GM12878 (cell line): Measurements from ENCODE around the gene BUB1. TPM values are rescaled to one million over a fixed set of nuclear protein-coding genes. Genes with fewer than 3 reads are reported as not detected.

Experiments used
- ATAC-seq: fragments of 200-7000 bp; cut with Tn5 transposase; 3 replicates; pipeline ENCODE4 v1.9.1; 2020; ENCODE audit warnings: mild to moderate bottlenecking, moderate library complexity
- BruUV-seq: library from RNA; stranded (reverse); fragments of 400-500 nt; replicated peaks from 2 replicates; lab custom pipeline; 2021; lab: Mats Ljungman, UMichigan
- CTCF ChIA-PET: fragments of 300-600 bp; sonication (Branson Sonifier 250); formaldehyde crosslinking; extraction: SDS; loops from one replicate; lab custom pipeline; 2021; ENCODE audit warnings: inconsistent platforms; lab: Yijun Ruan, JAX
- POLR2A ChIA-PET: fragments of 350-600 bp; formaldehyde crosslinking; extraction: SDS; loops from one replicate; lab custom pipeline; 2021; ENCODE audit warnings: inconsistent platforms; lab: Charles Lee
- RAD21 ChIA-PET: fragments of 300-600 bp; sonication (Branson Sonifier 250); formaldehyde crosslinking; loops from one replicate; lab custom pipeline; 2023; ENCODE audit warnings: antibody characterized with exemption; ENCODE audit not compliant: unreplicated experiment; lab: Charles Lee
- SMC1A ChIA-PET: fragments of 300-600 bp; sonication (Branson Sonifier 250); formaldehyde crosslinking; loops from one replicate; lab custom pipeline; 2023; ENCODE audit not compliant: unreplicated experiment, uncharacterized antibody; lab: Charles Lee
- DNase-seq: peaks from one replicate; pipeline ENCODE4 v3.0.0-alpha.2; 2011; ENCODE audit warnings: low read depth, low spot score
- FAIRE-seq: peaks from 3 replicates; lab custom pipeline; 2011; peaks lifted over from hg19 to GRCh38; lab: Jason Lieb, UNC
- H2AFZ ChIP-seq: 2 replicates; pipeline ENCODE4 v1.6.0; 2011; ENCODE audit warnings: low read depth, low read length, control low read depth; ENCODE audit not compliant: control insufficient read depth
- H3K27ac ChIP-seq: 2 replicates; pipeline ENCODE4 v1.5.1; 2011; ENCODE audit warnings: control low read depth; ENCODE audit not compliant: control insufficient read depth, insufficient read depth
- H3K27me3 ChIP-seq, 2 experiments: replicated peaks in 1 of 2; 2 replicates each; pipeline versions ENCODE4 v1.6.0 to v1.6.1; 2011; ENCODE audit warnings: low read length in 1 of 2; ENCODE audit not compliant: control insufficient read depth in 2 of 2, insufficient read depth in 2 of 2
- H3K36me3 ChIP-seq, 2 experiments: 2 replicates each; pipeline ENCODE4 v1.5.1; 2011; ENCODE audit warnings: low read length in 1 of 2; ENCODE audit not compliant: control insufficient read depth in 2 of 2, insufficient read depth in 2 of 2
- H3K4me1 ChIP-seq: 2 replicates; pipeline ENCODE4 v1.6.1; 2011; ENCODE audit warnings: mild to moderate bottlenecking, low read length, moderate library complexity, mixed read lengths; ENCODE audit not compliant: control insufficient read depth, insufficient read depth
- H3K4me2 ChIP-seq: 2 replicates; pipeline ENCODE4 v1.6.0; 2011; ENCODE audit warnings: control low read depth; ENCODE audit not compliant: control insufficient read depth, insufficient read depth
- H3K4me3 ChIP-seq: fragments of 200-600 bp; sonication (generic); 2 replicates; pipeline ENCODE4 v1.5.1; 2016
- H3K79me2 ChIP-seq: 2 replicates; pipeline ENCODE4 v1.6.0; 2011; ENCODE audit warnings: low read length; ENCODE audit not compliant: control insufficient read depth, insufficient read depth
- H3K9ac ChIP-seq: 2 replicates; pipeline ENCODE4 v1.8.0; 2011; ENCODE audit warnings: low read length, control low read depth, mixed read lengths; ENCODE audit not compliant: control insufficient read depth, insufficient read depth
- H3K9me3 ChIP-seq: replicated peaks from 3 replicates; pipeline ENCODE4 v1.5.1; 2011; ENCODE audit warnings: mild to moderate bottlenecking, low read length; ENCODE audit not compliant: control insufficient read depth, insufficient read depth
- H4K20me1 ChIP-seq: 2 replicates; pipeline ENCODE4 v1.6.0; 2011; ENCODE audit not compliant: control insufficient read depth, insufficient read depth
- CREM ChIP-seq: IDR thresholded peaks from 2 replicates; pipeline ENCODE4 v1.6.1; 2014; ENCODE audit warnings: antibody characterized with exemption, low read depth
- HSF1 ChIP-seq: fragments of 150-350 bp; IDR thresholded peaks from 2 replicates; pipeline ENCODE4 v1.6.1; 2014; ENCODE audit warnings: mild to moderate bottlenecking, low read depth, low read length
- KLF5 ChIP-seq: fragments of 450-650 bp; IDR thresholded peaks from 2 replicates; pipeline ENCODE4 v1.6.1; 2014; ENCODE audit warnings: mild to moderate bottlenecking; ENCODE audit not compliant: partially characterized antibody
- NR2F1 ChIP-seq: fragments of 450-650 bp; conservative IDR thresholded peaks from 2 replicates; pipeline ENCODE4 v1.6.1; 2017; ENCODE audit warnings: mild to moderate bottlenecking
- PAX5 ChIP-seq: IDR thresholded peaks from 2 replicates; pipeline ENCODE4 v1.6.1; 2011; ENCODE audit warnings: low read depth, low read length, borderline replicate concordance
- POU2F2 ChIP-seq: IDR thresholded peaks from 3 replicates; pipeline ENCODE4 v1.6.1; 2011; ENCODE audit warnings: low read depth, mild to moderate bottlenecking, low read length, borderline replicate concordance
- SMC3 ChIP-seq: IDR thresholded peaks from 2 replicates; pipeline ENCODE4 v1.6.1; 2011; ENCODE audit warnings: low read length, improper control_type of control experiment, borderline replicate concordance
- SREBF1 ChIP-seq: IDR thresholded peaks from 2 replicates; pipeline ENCODE4 v1.6.1; 2012; ENCODE audit warnings: mild to moderate bottlenecking, low read length
- SREBF2 ChIP-seq: IDR thresholded peaks from 2 replicates; pipeline ENCODE4 v1.6.1; 2012; ENCODE audit warnings: mild to moderate bottlenecking, low read length
- SUZ12 ChIP-seq: fragments of 200-600 bp; sonication (generic); IDR thresholded peaks from one replicate; pipeline ENCODE4 v1.6.1; 2018; ENCODE audit warnings: antibody characterized with exemption, mild to moderate bottlenecking; ENCODE audit not compliant: unreplicated experiment
- TCF3 ChIP-seq: IDR thresholded peaks from 2 replicates; pipeline ENCODE4 v1.6.1; 2012; ENCODE audit warnings: low read depth, mild to moderate bottlenecking, low read length, borderline replicate concordance; ENCODE audit not compliant: insufficient read depth
- TCF7 ChIP-seq: IDR thresholded peaks from 2 replicates; pipeline ENCODE4 v1.6.1; 2014; ENCODE audit warnings: antibody characterized with exemption, borderline replicate concordance
- ZNF207 ChIP-seq: fragments of 450-650 bp; IDR thresholded peaks from 2 replicates; pipeline ENCODE4 v1.6.1; 2014; ENCODE audit warnings: antibody characterized with exemption, mild to moderate bottlenecking, borderline replicate concordance
- ZNF274 ChIP-seq: IDR thresholded peaks from one replicate; pipeline ENCODE4 v1.8.0; 2011; ENCODE audit not compliant: insufficient read length, insufficient read depth
- ZNF622 ChIP-seq: fragments of 450-650 bp; IDR thresholded peaks from 2 replicates; pipeline ENCODE4 v1.6.1; 2017; ENCODE audit warnings: mild to moderate bottlenecking, inconsistent platforms
- WGBS: methylation state at CpG from one replicate; pipeline ENCODE4 v1.1.6; 2016; ENCODE audit warnings: low lambda C conversion rate; ENCODE audit not compliant: insufficient replicate concordance, insufficient coverage; ENCODE audit errors: missing lambda C conversion rate; 5-methylcytosine and 5-hydroxymethylcytosine counted together
- in situ Hi-C: fragments of 300-500 bp; cut with MboI; formaldehyde crosslinking; loops from 9 replicates; pipeline ENCODE4 v1.14.3; 2018; ENCODE audit warnings: mixed read lengths
- intact Hi-C: fragments of 100-400 bp; cut with micrococcal nuclease; formaldehyde crosslinking; loops from one replicate; pipeline ENCODE4 v1.14.2; 2022; ENCODE audit not compliant: unreplicated experiment
- polyA plus RNA-seq, 11 experiments: library from polyadenylated mRNA; depleted of rRNA in 4 of 11; unstranded in 6 of 11; stranded (reverse) in 5 of 11; fragments of >200 nt; fragmentation: Nextera tagmentation in 4 of 11; fragmentation: Illumina TruSeq in 1 of 11; extraction: Ambion mirVana in 4 of 11; extraction: Trizol in 1 of 11; gene quantifications; 1 replicate in 1 of 11; 2 replicates in 10 of 11; pipeline versions ENCODE4 v1.2.1 to v1.2.3, GENCODE V29; 2011 to 2016; ENCODE audit warnings: inconsistent platforms in 2 of 11, missing spikeins in 2 of 11, low read depth in 1 of 11
- total RNA-seq, 4 experiments: library from RNA; depleted of rRNA in 3 of 4; stranded (reverse); fragments of >200 nt in 3 of 4; fragmentation: Illumina TruSeq in 1 of 4; extraction: Trizol in 1 of 4; gene quantifications; 2 replicates each; pipeline versions ENCODE4 v1.2.1 to v1.2.3, GENCODE V29; 2013 to 2021
- TF ChIP-seq, protein P1 (sequence below): IDR thresholded peaks from 2 replicates; pipeline ENCODE4 v1.6.1; 2011; ENCODE audit warnings: borderline replicate concordance, low read depth, mild to moderate bottlenecking, moderate library complexity, low read length; ENCODE audit not compliant: insufficient read depth, poor library complexity, severe bottlenecking
- TF ChIP-seq, protein P2 (sequence below): fragments of 450-650 bp; IDR thresholded peaks from 2 replicates; pipeline ENCODE4 v1.6.1; 2016; ENCODE audit warnings: mild to moderate bottlenecking
- TF ChIP-seq, protein P3 (sequence below), 3 experiments: IDR thresholded peaks in 2 of 3; conservative IDR thresholded peaks in 1 of 3; 2 replicates each; pipeline ENCODE4 v1.5.1; 2011; ENCODE audit warnings: low read depth in 3 of 3, low read length in 3 of 3, mild to moderate bottlenecking in 3 of 3, control low read depth in 2 of 3, moderate library complexity in 2 of 3, inconsistent platforms in 1 of 3, mixed read lengths in 1 of 3; ENCODE audit not compliant: control insufficient read depth in 2 of 3, insufficient read depth in 1 of 3; ENCODE audit errors: extremely low read depth in 1 of 3

Gene BUB1
- total and polyA plus RNA-seq, 10 of the 15 experiments (the other 5 are each of a cell fraction or from before 2014, with no cell fraction given) = 52.4 to 142 (median 88.9) TPM

- Histone ChIP-seq H3K4me1 (no peaks in the 10 kb centered on the region), H3K79me2 (no peaks in the 10 kb centered on the region), H2AFZ (no peak overlapping the region), H3K36me3 (no peaks in the 10 kb centered on the region), H3K9ac (no peak overlapping the region), H3K4me3 (no peak overlapping the region), H3K4me2 (no peak overlapping the region), H4K20me1 (no peaks in the 10 kb centered on the region), H3K9me3 (no peaks in the 10 kb centered on the region), H3K27ac (no peak overlapping the region), H3K27me3 (peaks cover 0 to 3% of the 10 kb centered on the region in 2 experiments; a peak in 1 of 4 replicates)
- ChIA-PET SMC1A (interaction anchor here (0.8 to 2.3 kb wide), 6 partner anchors 9 to 38 kb away, joined by 3 to 11 read pairs (median 4); partner anchors contain the start of gene BUB1), POLR2A (no interaction called here), CTCF (interaction anchor here (0.7 kb wide), 1 partner anchor 40 kb away, joined by 3 read pairs; no protein-coding TSS in a partner anchor), RAD21 (interaction anchor here (1.6 kb wide), 1 partner anchor 42 kb away, joined by 4 read pairs; no protein-coding TSS in a partner anchor)
- intact Hi-C loops (no loop called here), in situ Hi-C loops (no loop called here)
- WGBS = 25% methylated on average over 6 of the region's 6 CpGs
- BruUV-seq = no TSS peak
- FAIRE-seq (no peak), DNase-seq (no peak), ATAC-seq (peak; percentile 55)
- TF ChIP-seq ZNF274 (no peak), SUZ12 (no peak), HSF1 (no peak), KLF5 (no peak), CREM (no peak), SMC3 (no peak), POU2F2 (no peak), TCF7 (no peak), PAX5 (no peak), ZNF622 (no peak), SREBF2 (no peak), SREBF1 (no peak), TCF3 (no peak), NR2F1 (no peak), ZNF207 (no peak)
- TF ChIP-seq, protein P1, sequence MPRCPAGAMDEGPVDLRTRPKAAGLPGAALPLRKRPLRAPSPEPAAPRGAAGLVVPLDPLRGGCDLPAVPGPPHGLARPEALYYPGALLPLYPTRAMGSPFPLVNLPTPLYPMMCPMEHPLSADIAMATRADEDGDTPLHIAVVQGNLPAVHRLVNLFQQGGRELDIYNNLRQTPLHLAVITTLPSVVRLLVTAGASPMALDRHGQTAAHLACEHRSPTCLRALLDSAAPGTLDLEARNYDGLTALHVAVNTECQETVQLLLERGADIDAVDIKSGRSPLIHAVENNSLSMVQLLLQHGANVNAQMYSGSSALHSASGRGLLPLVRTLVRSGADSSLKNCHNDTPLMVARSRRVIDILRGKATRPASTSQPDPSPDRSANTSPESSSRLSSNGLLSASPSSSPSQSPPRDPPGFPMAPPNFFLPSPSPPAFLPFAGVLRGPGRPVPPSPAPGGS = no peak
- TF ChIP-seq, protein P2, sequence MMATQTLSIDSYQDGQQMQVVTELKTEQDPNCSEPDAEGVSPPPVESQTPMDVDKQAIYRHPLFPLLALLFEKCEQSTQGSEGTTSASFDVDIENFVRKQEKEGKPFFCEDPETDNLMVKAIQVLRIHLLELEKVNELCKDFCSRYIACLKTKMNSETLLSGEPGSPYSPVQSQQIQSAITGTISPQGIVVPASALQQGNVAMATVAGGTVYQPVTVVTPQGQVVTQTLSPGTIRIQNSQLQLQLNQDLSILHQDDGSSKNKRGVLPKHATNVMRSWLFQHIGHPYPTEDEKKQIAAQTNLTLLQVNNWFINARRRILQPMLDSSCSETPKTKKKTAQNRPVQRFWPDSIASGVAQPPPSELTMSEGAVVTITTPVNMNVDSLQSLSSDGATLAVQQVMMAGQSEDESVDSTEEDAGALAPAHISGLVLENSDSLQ = no peak
- TF ChIP-seq, protein P3, sequence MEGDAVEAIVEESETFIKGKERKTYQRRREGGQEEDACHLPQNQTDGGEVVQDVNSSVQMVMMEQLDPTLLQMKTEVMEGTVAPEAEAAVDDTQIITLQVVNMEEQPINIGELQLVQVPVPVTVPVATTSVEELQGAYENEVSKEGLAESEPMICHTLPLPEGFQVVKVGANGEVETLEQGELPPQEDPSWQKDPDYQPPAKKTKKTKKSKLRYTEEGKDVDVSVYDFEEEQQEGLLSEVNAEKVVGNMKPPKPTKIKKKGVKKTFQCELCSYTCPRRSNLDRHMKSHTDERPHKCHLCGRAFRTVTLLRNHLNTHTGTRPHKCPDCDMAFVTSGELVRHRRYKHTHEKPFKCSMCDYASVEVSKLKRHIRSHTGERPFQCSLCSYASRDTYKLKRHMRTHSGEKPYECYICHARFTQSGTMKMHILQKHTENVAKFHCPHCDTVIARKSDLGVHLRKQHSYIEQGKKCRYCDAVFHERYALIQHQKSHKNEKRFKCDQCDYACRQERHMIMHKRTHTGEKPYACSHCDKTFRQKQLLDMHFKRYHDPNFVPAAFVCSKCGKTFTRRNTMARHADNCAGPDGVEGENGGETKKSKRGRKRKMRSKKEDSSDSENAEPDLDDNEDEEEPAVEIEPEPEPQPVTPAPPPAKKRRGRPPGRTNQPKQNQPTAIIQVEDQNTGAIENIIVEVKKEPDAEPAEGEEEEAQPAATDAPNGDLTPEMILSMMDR (IDR thresholded peaks at IDR 0.05 in 2 of 3, conservative IDR thresholded peaks at IDR 0.05 in 1 of 3; ENCODE audit: control insufficient read depth in 2 of 3, extremely low read depth in 1 of 3, insufficient read depth in 1 of 3, low read depth in 3 of 3, low read length in 3 of 3) = no peak
These were observed 35.9 kb upstream of the BUB1 start for GRCh38 chr2:110713513-110714362.
